ENCODE results near the gene TTC16. TPM values are rescaled to one million over a fixed set of nuclear protein-coding genes. Genes with fewer than 3 reads are reported as not detected.

The TTC16 gene
- total and polyA plus RNA-seq, 2 experiments from 2014 or later: not detected

DNA sequence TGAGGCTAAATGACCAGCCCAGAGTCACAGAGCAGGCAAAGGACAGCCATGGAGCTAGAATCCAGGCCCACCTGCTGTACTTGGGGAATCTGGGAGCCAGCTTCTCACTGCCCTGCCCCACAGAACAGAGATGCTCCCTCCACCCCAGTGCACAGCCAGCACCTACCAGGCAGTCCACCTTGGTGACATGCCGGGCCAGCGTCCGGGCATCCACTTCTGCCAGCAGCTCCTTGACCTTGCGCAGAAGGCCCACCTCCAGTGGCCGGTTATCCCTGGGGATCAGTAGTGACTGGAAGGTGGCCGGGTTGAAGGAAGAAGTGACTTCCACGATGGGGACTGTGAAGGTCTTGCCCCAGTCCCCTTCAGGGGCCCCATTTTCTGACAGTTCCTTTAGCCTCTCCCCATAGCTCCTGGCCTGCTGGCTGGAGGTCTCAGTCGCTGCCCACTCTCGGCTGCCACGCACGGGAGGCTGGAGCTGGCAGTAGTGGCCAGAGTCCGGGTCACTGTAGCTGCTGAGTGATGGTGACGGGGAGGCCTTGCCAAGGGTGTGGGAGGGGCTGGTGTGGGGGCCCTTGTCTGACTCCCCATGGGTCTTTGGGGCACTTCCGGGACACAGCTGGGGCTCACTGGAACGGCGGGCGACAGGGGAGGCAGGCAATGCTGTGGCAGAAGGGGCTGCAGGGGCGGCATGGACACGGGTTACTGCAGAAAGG, 28.7 kb downstream of the TTC16 start:
- Histone ChIP-seq H3K4me2 (no peak overlapping the region), H3K27ac (no peak overlapping the region), H3K9me2 (replicated peaks; ENCODE audit: insufficient read depth) (no peaks in the 10 kb centered on the region), H2AFZ (no peak overlapping the region), H3K9me3 (ENCODE audit: low read depth) (no peaks in the 10 kb centered on the region), H3K4me3 (no peak overlapping the region), H3K4me1 (ENCODE audit: insufficient read depth) (peaks cover 19% of the 10 kb centered on the region), H3K36me3 (replicated peaks; ENCODE audit: insufficient read depth, low read depth) (no peaks in the 10 kb centered on the region), H4K20me1 (ENCODE audit: insufficient read depth, poor library complexity, severe bottlenecking) (no peaks in the 10 kb centered on the region), H3K79me2 (no peaks in the 10 kb centered on the region), H3K27me3 (peaks cover 11% of the 10 kb centered on the region)
- TF ChIP-seq CTCF (IDR thresholded peaks at IDR 0.05; ENCODE audit: poor library complexity) (no peak), EZH2phosphoT487 (IDR thresholded peaks at IDR 0.05; ENCODE audit: low read depth, severe bottlenecking, unreplicated experiment) (no peak), EZH2 (IDR thresholded peaks at IDR 0.05; ENCODE audit: borderline replicate concordance) (no peak)
- 94% methylated on average over 19 of the region's 19 CpGs for WGBS (ENCODE audit: low lambda C conversion rate, missing lambda C conversion rate)
- DNase-seq (ENCODE audit: low spot score): no peak

DNA sequence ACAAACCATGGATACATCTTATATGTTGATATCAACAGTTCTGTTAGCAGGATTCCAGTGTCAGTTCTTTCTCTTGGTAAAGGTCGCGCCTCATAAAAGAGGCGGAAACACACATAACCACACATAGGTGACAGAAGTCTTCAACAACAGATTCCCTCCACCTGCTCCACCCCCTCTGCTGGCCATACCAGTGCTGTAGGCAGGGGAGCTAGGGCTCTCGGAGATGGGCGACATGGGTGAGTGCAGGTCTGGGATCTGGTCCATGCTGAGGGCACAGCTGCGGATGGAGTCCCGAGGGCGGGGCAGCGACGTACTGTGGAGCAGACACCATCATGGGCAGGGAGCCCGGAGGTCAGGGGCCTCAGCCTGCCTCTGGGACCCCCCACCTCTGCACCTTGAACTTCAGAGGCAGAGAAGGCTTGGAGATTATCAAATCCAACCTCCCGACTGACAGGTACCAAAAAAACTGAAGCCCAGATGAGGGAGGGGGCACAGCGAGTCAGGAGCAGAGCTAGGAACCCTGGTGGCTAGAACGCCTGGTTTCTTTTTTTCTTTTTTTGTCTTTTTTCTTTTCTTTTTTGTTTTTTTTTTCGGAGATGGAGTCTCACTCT, 31.2 kb downstream of the TTC16 start:
- no peak for DNase-seq (ENCODE audit: low spot score)
- peaks cover 9% of the 10 kb centered on the region for H3K4me1 ChIP-seq (ENCODE audit: insufficient read depth)
- H3K4me2 ChIP-seq: no peak overlapping the region
- no peaks in the 10 kb centered on the region for H3K9me3 ChIP-seq (ENCODE audit: low read depth)
- no peak overlapping the region for H3K4me3 ChIP-seq
- TF ChIP-seq CTCF (IDR thresholded peaks at IDR 0.05; ENCODE audit: poor library complexity) (no peak), EZH2phosphoT487 (IDR thresholded peaks at IDR 0.05; ENCODE audit: low read depth, severe bottlenecking, unreplicated experiment) (no peak), EZH2 (IDR thresholded peaks at IDR 0.05; ENCODE audit: borderline replicate concordance) (no peak)
- H3K79me2 ChIP-seq: no peaks in the 10 kb centered on the region
- H2AFZ ChIP-seq: no peak overlapping the region
- no peak overlapping the region for H3K27ac ChIP-seq
- H3K27me3 ChIP-seq: peaks cover 14% of the 10 kb centered on the region
- no peaks in the 10 kb centered on the region for H3K36me3 ChIP-seq (replicated peaks; ENCODE audit: insufficient read depth, low read depth)
- H4K20me1 ChIP-seq (ENCODE audit: insufficient read depth, poor library complexity, severe bottlenecking): no peaks in the 10 kb centered on the region
- WGBS (ENCODE audit: low lambda C conversion rate, missing lambda C conversion rate): 79% methylated on average over 15 of the region's 15 CpGs
- H3K9me2 ChIP-seq (replicated peaks; ENCODE audit: insufficient read depth): no peaks in the 10 kb centered on the region

GRCh38 chr9:127749090-127749787, 33.4 kb downstream of the TTC16 start:
- Histone ChIP-seq H3K27me3 (peaks cover 25% of the 10 kb centered on the region), H2AFZ (no peak overlapping the region), H3K36me3 (replicated peaks; ENCODE audit: insufficient read depth, low read depth) (no peaks in the 10 kb centered on the region), H4K20me1 (ENCODE audit: insufficient read depth, poor library complexity, severe bottlenecking) (no peaks in the 10 kb centered on the region), H3K4me2 (no peak overlapping the region), H3K4me3 (no peak overlapping the region), H3K9me2 (replicated peaks; ENCODE audit: insufficient read depth) (no peaks in the 10 kb centered on the region), H3K79me2 (no peaks in the 10 kb centered on the region), H3K4me1 (ENCODE audit: insufficient read depth) (no peaks in the 10 kb centered on the region), H3K9me3 (ENCODE audit: low read depth) (no peaks in the 10 kb centered on the region), H3K27ac (no peak overlapping the region)
- no peak for DNase-seq (ENCODE audit: low spot score)
- WGBS (ENCODE audit: low lambda C conversion rate, missing lambda C conversion rate): 92% methylated on average over 25 of the region's 26 CpGs
- TF ChIP-seq EZH2phosphoT487 (IDR thresholded peaks at IDR 0.05; ENCODE audit: low read depth, severe bottlenecking, unreplicated experiment) (no peak), CTCF (IDR thresholded peaks at IDR 0.05; ENCODE audit: poor library complexity) (no peak), EZH2 (IDR thresholded peaks at IDR 0.05; ENCODE audit: borderline replicate concordance) (no peak)

Measured in hepatocyte (in vitro differentiated cells).